GM18858 (cell line): ENCODE measurements around the gene TCEANC.
"Not testable (repeated sequence)": the region's sequence is repeated elsewhere in the genome, so short reads cannot be mapped to it uniquely, and the experiment has no call there.

Source experiments
- ATAC-seq: cut with Tn5 transposase; IDR thresholded peaks from one replicate; pipeline ENCODE4 v1.9.1; 2021; ENCODE audit not compliant: unreplicated experiment

Gene TCEANC

GRCh38 chrX:13655674-13656073 is 2.7 kb downstream of the TCEANC start:
- ATAC-seq: no peak

- ATAC-seq: no peak
Observed at GRCh38 chrX:13658602-13659001, 5.7 kb downstream of the TCEANC start.

- ATAC-seq: no peak
Observed at GRCh38 chrX:13659063-13659462, 6.1 kb downstream of the TCEANC start.

- ATAC-seq: no peak
Observed at GRCh38 chrX:13661735-13662288, 8.9 kb downstream of the TCEANC start.

- ATAC-seq: no peak
Observed at GRCh38 chrX:13662355-13662791, 9.4 kb downstream of the TCEANC start.

- ATAC-seq: no peak
Observed at GRCh38 chrX:13664020-13664419, 11.1 kb downstream of the TCEANC start.

GRCh38 chrX:13666836-13667235 is 13.9 kb downstream of the TCEANC start:
- ATAC-seq: no peak

- ATAC-seq: no peak
Observed at GRCh38 chrX:13667919-13668318, 15.0 kb downstream of the TCEANC start.

- ATAC-seq: peak; percentile 67
Observed at GRCh38 chrX:13669246-13669737, 16.4 kb downstream of the TCEANC start.

- not testable (repeated sequence) for ATAC-seq
Observed at GRCh38 chrX:13669755-13670154, 16.8 kb downstream of the TCEANC start.

GRCh38 chrX:13670197-13670596 is 17.3 kb downstream of the TCEANC start:
- no peak for ATAC-seq

- ATAC-seq: no peak
Observed at GRCh38 chrX:13673016-13673415, 20.1 kb downstream of the TCEANC start.

- no peak for ATAC-seq
Observed at GRCh38 chrX:13676885-13677284, 23.9 kb downstream of the TCEANC start.

GRCh38 chrX:13679700-13680099 is 26.8 kb downstream of the TCEANC start:
- not testable (repeated sequence) for ATAC-seq

GRCh38 chrX:13681595-13681994 is 28.7 kb downstream of the TCEANC start:
- no peak for ATAC-seq

GRCh38 chrX:13684361-13684760 is 31.4 kb downstream of the TCEANC start:
- no peak for ATAC-seq

- no peak for ATAC-seq
Observed at GRCh38 chrX:13685126-13685763, 32.3 kb downstream of the TCEANC start.

- ATAC-seq: no peak
Observed at GRCh38 chrX:13687203-13687602, 34.3 kb downstream of the TCEANC start.

GRCh38 chrX:13688384-13688957 is 35.5 kb downstream of the TCEANC start:
- no peak for ATAC-seq

GRCh38 chrX:13688958-13689740 is 36.2 kb downstream of the TCEANC start, which contains the start of gene RAB9A:
RAB9A (plus strand) TSS chrX:13689128; CDS start chrX:13708747, 19,619 bp downstream.
- peak; percentile 36 for ATAC-seq

- no peak for ATAC-seq
Observed at GRCh38 chrX:13689741-13690211, 36.8 kb downstream of the TCEANC start.
